NT2/D1 (cell line): ENCODE data around the gene FAM98A.

Experiments
- SUZ12 ChIP-seq: IDR thresholded peaks from 2 replicates; pipeline ENCODE4 v1.6.1; 2011; ENCODE audit not compliant: insufficient read length, insufficient read depth; ENCODE audit errors: extremely low read depth
- YY1 ChIP-seq: IDR thresholded peaks from 2 replicates; pipeline ENCODE4 v1.6.1; 2011; ENCODE audit not compliant: insufficient read length, insufficient read depth
- ZNF274 ChIP-seq: IDR thresholded peaks from 2 replicates; pipeline ENCODE4 v1.6.1; 2011; ENCODE audit warnings: mild to moderate bottlenecking, low read depth, low read length

DNA sequence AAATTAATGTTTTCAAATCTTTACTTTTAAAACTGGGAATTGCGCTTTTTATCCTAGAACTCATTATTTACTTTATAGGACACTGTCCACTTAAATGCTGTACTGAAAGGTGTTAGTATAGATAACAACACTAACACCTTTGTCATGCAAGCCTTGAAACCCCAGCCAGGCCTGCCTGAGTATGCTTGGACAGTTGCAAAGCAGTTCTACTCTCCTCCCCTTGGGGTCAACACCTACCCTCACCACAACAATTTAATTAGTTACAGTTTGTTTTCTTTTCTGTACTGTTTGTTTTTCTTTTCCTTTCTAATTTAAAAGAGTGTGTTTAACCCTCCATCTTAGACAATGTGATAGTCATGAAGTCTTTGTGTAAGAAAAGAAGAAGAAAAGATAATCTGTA lies 18.9 kb upstream of the FAM98A start:
- no peak for TF ChIP-seq YY1
- no peak for TF ChIP-seq ZNF274
- TF ChIP-seq SUZ12, result no peak
